Measurements from ENCODE around the gene USP9X. TPM values are rescaled to one million over a fixed set of nuclear protein-coding genes. Genes with fewer than 3 reads are reported as not detected.

Gene USP9X
- total and polyA plus RNA-seq, 2 of the 8 experiments (the other 6 are each of a cell fraction or from before 2014, with no cell fraction given), result 79.2 to 300 TPM

GRCh38 chrX:41096339-41096955, 11.2 kb downstream of the USP9X start:
- DNase-seq (ENCODE audit: low read depth in 1 of 2, low spot score in 2 of 2), result no peak

More at GRCh38 chrX:41096339-41096955, 11.2 kb downstream of the USP9X start:
- no peaks in the 10 kb centered on the region for H3K79me1 ChIP-seq (ENCODE audit: low read depth, low read length)
- TF ChIP-seq ASH2L (IDR thresholded peaks at IDR 0.05; ENCODE audit: low read length), result no peak
- H3K18ac ChIP-seq (ENCODE audit: extremely low read depth, low read length), result no peak overlapping the region
- no peak overlapping the region for H2BK5ac ChIP-seq (ENCODE audit: low read depth, low read length)
- H3K27ac ChIP-seq (ENCODE audit: low read depth, low read length), result no peak overlapping the region
- no peak overlapping the region for H2AK5ac ChIP-seq (ENCODE audit: low read depth, low read length)
- H4K91ac ChIP-seq (replicated peaks; ENCODE audit: insufficient read length, low read length), result no peak overlapping the region
- H2AFZ ChIP-seq (ENCODE audit: low read length), result no peak overlapping the region
- peak overlapping the region; percentile 62 to 88 for H3K4me2 ChIP-seq (ENCODE audit: insufficient read depth in 1 of 2, low read depth in 2 of 2, low read length in 2 of 2)
- peaks cover 0 to 39% (median 2%) of the 10 kb centered on the region in 4 experiments; a peak in 3 of 8 replicates for H3K36me3 ChIP-seq (ENCODE audit: control insufficient read depth in 2 of 4, insufficient read depth in 4 of 4, low read length in 3 of 4)
- H3K4me1 ChIP-seq (replicated peaks in 1 of 4; ENCODE audit: control insufficient read depth in 3 of 4, insufficient read depth in 4 of 4, low read length in 3 of 4), result peaks cover 0 to 8% (median 3%) of the 10 kb centered on the region in 4 experiments; a peak in 3 of 7 replicates
- no peak overlapping the region for H2BK12ac ChIP-seq (ENCODE audit: low read depth, low read length)
- no peak overlapping the region for H3K23ac ChIP-seq (ENCODE audit: insufficient read length)
- ChIA-PET CTCF (ENCODE audit: partially characterized antibody) (interaction anchor here (0.9 to 2.3 kb wide), 3 partner anchors 12 to 42 kb away, joined by 3 to 4 read pairs (median 3); no protein-coding TSS in a partner anchor), POLR2A (ENCODE audit: partially characterized antibody) (interaction anchor here (0.7 to 3.0 kb wide), 5 partner anchors 9 to 84 kb away, joined by 3 to 9 read pairs (median 6); partner anchors contain the start of gene USP9X)
- no peak overlapping the region for H2BK20ac ChIP-seq (ENCODE audit: low read length)
- 72% methylated on average over 6 of the region's 7 CpGs; no CpG with 5 or more reads in 1 of the 2 experiments for WGBS, 2 experiments (ENCODE audit: extremely low coverage in 1 of 2, insufficient coverage in 1 of 2, insufficient read length in 1 of 2, insufficient replicate concordance in 2 of 2, low coverage in 1 of 2, low lambda C conversion rate in 2 of 2, missing lambda C conversion rate in 1 of 2)
- no peak overlapping the region for H2BK15ac ChIP-seq (ENCODE audit: low read length)
- no peak overlapping the region for H4K5ac ChIP-seq (ENCODE audit: insufficient read length, low read depth, low read length)
- H3K4ac ChIP-seq (replicated peaks; ENCODE audit: insufficient read length, low read depth, low read length), result no peak overlapping the region
- H3K14ac ChIP-seq (ENCODE audit: insufficient read length), result no peak overlapping the region
- H3K4me3 ChIP-seq (ENCODE audit: extremely low read depth in 1 of 4, insufficient read depth in 2 of 4, low read depth in 3 of 4, low read length in 4 of 4), result peak overlapping the region in 2 of 4 experiments; percentile 40 to 100; a peak in 5 of 8 replicates
- H3K79me2 ChIP-seq (ENCODE audit: control insufficient read depth in 1 of 2, insufficient read depth in 2 of 2, low read length in 2 of 2), result peaks cover 72 to 100% of the 10 kb centered on the region in 2 experiments
- FAIRE-seq, result no peak
- peaks cover 15 to 18% of the 10 kb centered on the region in 2 experiments for H4K20me1 ChIP-seq (replicated peaks in 1 of 2; ENCODE audit: control insufficient read depth in 1 of 2, insufficient read depth in 2 of 2, low read length in 2 of 2)
- no peak overlapping the region for H3K56ac ChIP-seq (replicated peaks; ENCODE audit: insufficient read length, low read depth, low read length)
- H3K27me3 ChIP-seq (replicated peaks in 1 of 4; ENCODE audit: control insufficient read depth in 3 of 4, extremely low read depth in 1 of 4, insufficient read depth in 3 of 4, low read length in 3 of 4), result no peaks in the 10 kb centered on the region
- no peaks in the 10 kb centered on the region for H3K9me3 ChIP-seq (ENCODE audit: insufficient read depth in 2 of 2, low read depth in 1 of 2, low read length in 1 of 2)
- no peak overlapping the region for H3K9ac ChIP-seq (replicated peaks in 1 of 4; ENCODE audit: extremely low read depth in 1 of 4, low read depth in 3 of 4, low read length in 3 of 4)
- H4K8ac ChIP-seq (ENCODE audit: extremely low read depth, insufficient read depth, low read length), result no peak overlapping the region
- H3K23me2 ChIP-seq (ENCODE audit: low read depth, low read length), result no peaks in the 10 kb centered on the region
- H2BK120ac ChIP-seq (replicated peaks; ENCODE audit: low read depth, low read length), result no peak overlapping the region

Measured in H1 (cell line).